HepG2 (cell line): ENCODE measurements around the gene NAA38. TPM values are rescaled to one million over a fixed set of nuclear protein-coding genes. Genes with fewer than 3 reads are reported as not detected.
A peak's percentile ranks its signal among the peaks of the same experiment; 100 is the strongest.

Source experiments
- ATAC-seq: fragments of 200-7000 bp; cut with Tn5 transposase; 3 replicates; pipeline ENCODE4 v1.9.1; 2020; ENCODE audit warnings: mild to moderate bottlenecking, moderate library complexity
- BruUV-seq: library from RNA; stranded (reverse); fragments of 400-500 nt; replicated peaks from 2 replicates; lab custom pipeline; 2021; lab: Mats Ljungman, UMichigan
- CTCF ChIA-PET: fragments of 300-600 bp; formaldehyde crosslinking; extraction: SDS; loops from one replicate; lab custom pipeline; 2021; ENCODE audit warnings: low total read pairs, inconsistent platforms, low intra/inter-chr PET ratio; lab: Yijun Ruan, JAX
- POLR2A ChIA-PET: fragments of 350-600 bp; sonication (Branson Sonifier 250); formaldehyde crosslinking; loops from one replicate; lab custom pipeline; 2020; ENCODE audit warnings: antibody characterized with exemption, inconsistent platforms; lab: Yijun Ruan, JAX
- DNase-seq: peaks from one replicate; pipeline ENCODE4 v3.0.0-alpha.2; 2015; ENCODE audit warnings: low spot score
- FAIRE-seq: peaks from 3 replicates; lab custom pipeline; 2011; peaks lifted over from hg19 to GRCh38; lab: Jason Lieb, UNC
- H2AFZ ChIP-seq: one replicate; pipeline ENCODE4 v1.6.1; 2011; ENCODE audit warnings: low read length, inconsistent platforms
- H3K27ac ChIP-seq: fragments of 300-600 bp; 3 replicates; pipeline ENCODE4 v1.8.0; 2011; ENCODE audit warnings: mixed run types, mild to moderate bottlenecking, mixed read lengths, low read length, inconsistent platforms; ENCODE audit not compliant: insufficient read depth; ENCODE audit errors: extremely low read length
- H3K27me3 ChIP-seq, 2 experiments: fragments of 200-600 bp in 1 of 2; 2 replicates in 1 of 2; 3 replicates in 1 of 2; pipeline versions ENCODE4 v1.6.0 to v1.8.0; 2011; ENCODE audit warnings: low read length in 2 of 2, mild to moderate bottlenecking in 2 of 2, moderate library complexity in 2 of 2, inconsistent platforms in 1 of 2; ENCODE audit not compliant: insufficient read depth in 2 of 2, control insufficient read depth in 1 of 2
- H3K36me3 ChIP-seq, 2 experiments: fragments of 200-600 bp in 1 of 2; replicated peaks in 1 of 2; 2 replicates in 1 of 2; 3 replicates in 1 of 2; pipeline versions ENCODE4 v1.5.1 to v1.8.0; 2011; ENCODE audit warnings: low read length in 2 of 2, inconsistent platforms in 1 of 2; ENCODE audit not compliant: insufficient read depth in 2 of 2, control insufficient read depth in 1 of 2
- H3K4me1 ChIP-seq: 2 replicates; pipeline ENCODE4 v1.5.1; 2012; ENCODE audit warnings: low read length, inconsistent platforms; ENCODE audit not compliant: insufficient read depth
- H3K4me2 ChIP-seq: 2 replicates; pipeline ENCODE4 v1.6.0; 2011; ENCODE audit warnings: low read depth, low read length, inconsistent platforms
- H3K4me3 ChIP-seq, 3 experiments: fragments of 200-600 bp in 1 of 3; sonication (generic), shearing (Covaris generic) in 1 of 3; replicated peaks in 1 of 3; 2 replicates each; pipeline ENCODE4 v1.5.1; 2011 to 2016; ENCODE audit warnings: low read length in 3 of 3, inconsistent platforms in 2 of 3, low read depth in 2 of 3, mild to moderate bottlenecking in 2 of 3, control low read depth in 1 of 3, mixed read lengths in 1 of 3; ENCODE audit not compliant: insufficient read depth in 1 of 3
- H3K79me2 ChIP-seq: one replicate; pipeline ENCODE4 v1.6.1; 2011; ENCODE audit warnings: low read length, inconsistent platforms; ENCODE audit not compliant: insufficient read depth
- H3K9ac ChIP-seq: 2 replicates; pipeline ENCODE4 v1.6.0; 2011; ENCODE audit warnings: mild to moderate bottlenecking, low read depth, low read length, inconsistent platforms; ENCODE audit not compliant: insufficient read depth
- H3K9me3 ChIP-seq: 2 replicates; pipeline ENCODE4 v1.5.1; 2012; ENCODE audit warnings: mild to moderate bottlenecking, low read length
- H4K20me1 ChIP-seq: 2 replicates; pipeline ENCODE4 v1.6.0; 2011; ENCODE audit warnings: inconsistent platforms, mild to moderate bottlenecking, low read length, moderate library complexity; ENCODE audit not compliant: insufficient read depth
- DPF2 ChIP-seq: sonication (generic); formaldehyde crosslinking; IDR thresholded peaks from 2 replicates; pipeline ENCODE4 v1.4.0; 2020; ENCODE audit warnings: mild to moderate bottlenecking, low read depth, missing genetic modification reagents, borderline replicate concordance
- FOXC1 ChIP-seq: sonication (generic); formaldehyde crosslinking; IDR thresholded peaks from 2 replicates; pipeline ENCODE4 v1.8.0; 2022; ENCODE audit warnings: mild to moderate bottlenecking, missing genetic modification reagents, borderline replicate concordance
- HNRNPH1 ChIP-seq: fragments of 200-400 bp; formaldehyde crosslinking; optimal IDR thresholded peaks from 2 replicates; pipeline ENCODE3; 2017; ENCODE audit warnings: mild to moderate bottlenecking, low read depth, low read length
- KLF13 ChIP-seq: sonication (generic); formaldehyde crosslinking; IDR thresholded peaks from 2 replicates; pipeline ENCODE4 v1.4.0; 2020; ENCODE audit warnings: mild to moderate bottlenecking, missing genetic modification reagents
- MEIS1 ChIP-seq: sonication (generic); formaldehyde crosslinking; IDR thresholded peaks from 2 replicates; pipeline ENCODE4 v1.9.0; 2021; ENCODE audit warnings: mild to moderate bottlenecking, missing genetic modification reagents, moderate library complexity, borderline replicate concordance
- MYPOP ChIP-seq: sonication (generic); formaldehyde crosslinking; IDR thresholded peaks from 2 replicates; pipeline ENCODE4 v1.8.1; 2023; ENCODE audit warnings: mild to moderate bottlenecking, moderate library complexity, missing genetic modification reagents
- RBFOX2 ChIP-seq: fragments of 200-400 bp; formaldehyde crosslinking; IDR thresholded peaks from 2 replicates; pipeline ENCODE4 v1.6.1; 2017; ENCODE audit warnings: low read depth, mild to moderate bottlenecking, low read length
- RFX1 ChIP-seq: fragments of 450-650 bp; IDR thresholded peaks from 2 replicates; pipeline ENCODE4 v1.6.1; 2017
- RFX3 ChIP-seq: IDR thresholded peaks from 2 replicates; pipeline ENCODE4 v1.6.1; 2016; ENCODE audit warnings: missing biosample characterization, missing genetic modification reagents
- SRY ChIP-seq: sonication (generic); formaldehyde crosslinking; IDR thresholded peaks from 2 replicates; pipeline ENCODE4 v1.8.0; 2022; ENCODE audit warnings: mild to moderate bottlenecking, missing genetic modification reagents
- ZFY ChIP-seq: sonication (generic); formaldehyde crosslinking; IDR thresholded peaks from 2 replicates; pipeline ENCODE4 v1.4.0; 2020; ENCODE audit warnings: missing genetic modification reagents
- ZNF282 ChIP-seq: fragments of 450-650 bp; IDR thresholded peaks from 2 replicates; pipeline ENCODE4 v1.6.1; 2018; ENCODE audit not compliant: partially characterized antibody
- ZNF350 ChIP-seq: sonication (generic); formaldehyde crosslinking; IDR thresholded peaks from 2 replicates; pipeline ENCODE4 v1.4.0; 2020; ENCODE audit warnings: mild to moderate bottlenecking, low read depth, missing genetic modification reagents, borderline replicate concordance
- ZNF44 ChIP-seq: sonication (generic); formaldehyde crosslinking; IDR thresholded peaks from 2 replicates; pipeline ENCODE4 v1.5.1; 2020; ENCODE audit warnings: mild to moderate bottlenecking, missing genetic modification reagents
- ZNF770 ChIP-seq: sonication (generic); formaldehyde crosslinking; IDR thresholded peaks from 2 replicates; pipeline ENCODE4 v1.5.0; 2020; ENCODE audit warnings: mild to moderate bottlenecking, missing genetic modification reagents
- ZNF83 ChIP-seq: sonication (generic); formaldehyde crosslinking; IDR thresholded peaks from 2 replicates; pipeline ENCODE4 v1.4.0; 2020; ENCODE audit warnings: missing genetic modification reagents, mild to moderate bottlenecking, borderline replicate concordance
- WGBS: methylation state at CpG from one replicate; pipeline ENCODE4 v1.1.6; 2017; ENCODE audit warnings: low lambda C conversion rate; 5-methylcytosine and 5-hydroxymethylcytosine counted together
- in situ Hi-C: cut with HindIII; loops from 2 replicates; pipeline ENCODE4 v1.10.0; 2017; ENCODE audit warnings: low pct_unique_long_range_greater_than_20kb; ENCODE audit not compliant: extremely low pct_ligation_motif_present
- intact Hi-C: fragments of 100-400 bp; cut with micrococcal nuclease; formaldehyde crosslinking; loops from one replicate; pipeline ENCODE4 v1.10.0; 2022; ENCODE audit not compliant: unreplicated experiment
- polyA plus RNA-seq, 8 experiments: library from polyadenylated mRNA; depleted of rRNA in 3 of 8; stranded (reverse) in 7 of 8; unstranded in 1 of 8; fragments of >200 nt; fragmentation: Illumina TruSeq in 4 of 8; extraction: Trizol in 4 of 8; gene quantifications; 2 replicates each; pipeline versions ENCODE4 v1.2.1 to v1.2.3, GENCODE V29; 2011 to 2016; ENCODE audit warnings: low read depth in 4 of 8, missing spikeins in 1 of 8, mixed read lengths in 1 of 8; ENCODE audit not compliant: insufficient read depth in 1 of 8
- total RNA-seq, 5 experiments: library from RNA; depleted of rRNA; stranded (reverse); fragments of >200 nt; fragmentation: Illumina TruSeq; extraction: Trizol; gene quantifications; 2 replicates each; pipeline ENCODE4 v1.2.3, GENCODE V29; 2016; ENCODE audit warnings: low read depth in 1 of 5

The NAA38 gene
- total and polyA plus RNA-seq, 2 of the 13 experiments (the other 11 are each of a cell fraction or from before 2014, with no cell fraction given): 46.9 to 91.6 TPM

- intact Hi-C loops: no loop called here
- BruUV-seq: no TSS peak
- POLR2A ChIA-PET: interaction anchor here (1.1 to 8.1 kb wide), 2 partner anchors 17 to 353 kb away, joined by 3 to 104 read pairs; partner anchors contain the start of genes CYB5D1, NAA38 and TMEM88
- WGBS: 49% methylated on average over 2 of the region's 6 CpGs
- Histone ChIP-seq H4K20me1 (peaks cover 12% of the 10 kb centered on the region; the same call in 1 of the 2 replicates), H2AFZ (no peak overlapping the region), H3K4me1 (peaks cover 40% of the 10 kb centered on the region), H3K4me3 (peak overlapping the region in 2 of 3 experiments; percentile 43 to 59; a peak in 2 of 6 replicates), H3K36me3 (0 out of 5 replicates have a peak, but pooled peaks cover 0 to 5% of the 10 kb centered on the region in 2 experiments), H3K9me3 (no peaks in the 10 kb centered on the region), H3K79me2 (peaks cover 46% of the 10 kb centered on the region), H3K4me2 (peak overlapping the region; percentile 90), H3K27me3 (peaks cover 0 to 3% of the 10 kb centered on the region in 2 experiments; a peak in 1 of 5 replicates), H3K9ac (peak overlapping the region; percentile 67), H3K27ac (peak overlapping the region; percentile 64)
- no peak for FAIRE-seq
- in situ Hi-C loops: no loop called here
- TF ChIP-seq RFX1 (peak; percentile 24; the same call in 1 of the 2 replicates), SRY (CRISPR knock-in tag) (peak; percentile 50; the same call in 1 of the 2 replicates), ZFY (CRISPR knock-in tag) (peak; percentile 4; the same call in 1 of the 2 replicates), RFX3 (CRISPR knock-in tag) (0 out of 2 replicates have a peak, but pooled peaks have one; percentile 35), KLF13 (no peak), RBFOX2 (peak; percentile 54), HNRNPH1 (no peak), MEIS1 (no peak), ZNF770 (CRISPR knock-in tag) (peak; percentile 55; the same call in 1 of the 2 replicates), ZNF83 (CRISPR knock-in tag) (no peak), ZNF350 (CRISPR knock-in tag) (0 out of 2 replicates have a peak, but pooled peaks have one; percentile 6), FOXC1 (CRISPR knock-in tag) (0 out of 2 replicates have a peak, but pooled peaks have one; percentile 9), MYPOP (CRISPR knock-in tag) (0 out of 2 replicates have a peak, but pooled peaks have one; percentile 32), DPF2 (CRISPR knock-in tag) (no peak), ZNF282 (no peak), ZNF44 (CRISPR knock-in tag) (no peak)
- CTCF ChIA-PET: no interaction called here
- no peak for ATAC-seq
- no peak for DNase-seq
Measured at GRCh38 chr17:7839190-7839875, 18.0 kb downstream of the NAA38 start.
